H9 (cell line): ENCODE results near the gene PTPRN2. TPM values are rescaled to one million over a fixed set of nuclear protein-coding genes. Genes with fewer than 3 reads are reported as not detected.

Experiments used
- DNase-seq: peaks from one replicate; pipeline ENCODE4 v3.0.0-alpha.2; 2017
- H2AFZ ChIP-seq: one replicate; pipeline ENCODE4 v1.6.1; 2013; ENCODE audit warnings: mild to moderate bottlenecking, low read length, control low read depth, moderate library complexity
- H2AK5ac ChIP-seq: 2 replicates; pipeline ENCODE4 v1.6.1; 2013; ENCODE audit warnings: low read length, control low read depth, mixed read lengths; ENCODE audit not compliant: insufficient read length
- H2BK120ac ChIP-seq: one replicate; pipeline ENCODE4 v1.6.1; 2013; ENCODE audit warnings: low read depth, mild to moderate bottlenecking, low read length, control low read depth, inconsistent platforms; ENCODE audit not compliant: poor library complexity, severe bottlenecking
- H2BK12ac ChIP-seq: 2 replicates; pipeline ENCODE4 v1.6.1; 2013; ENCODE audit warnings: low read length, control low read depth, mixed read lengths, low read depth; ENCODE audit not compliant: insufficient read length
- H2BK15ac ChIP-seq: 2 replicates; pipeline ENCODE4 v1.6.1; 2013; ENCODE audit warnings: low read depth, low read length, control low read depth
- H2BK20ac ChIP-seq: one replicate; pipeline ENCODE4 v1.6.1; 2013; ENCODE audit warnings: low read depth, mild to moderate bottlenecking, low read length, control low read depth, inconsistent platforms; ENCODE audit not compliant: poor library complexity, severe bottlenecking
- H2BK5ac ChIP-seq: 2 replicates; pipeline ENCODE4 v1.6.1; 2013; ENCODE audit warnings: low read length, control low read depth, mixed read lengths; ENCODE audit not compliant: insufficient read length
- H3K14ac ChIP-seq: 2 replicates; pipeline ENCODE4 v1.6.1; 2013; ENCODE audit warnings: low read length, control low read depth; ENCODE audit not compliant: insufficient read depth
- H3K18ac ChIP-seq: 2 replicates; pipeline ENCODE4 v1.6.1; 2013; ENCODE audit warnings: low read depth, mild to moderate bottlenecking, mixed read lengths, low read length, control low read depth; ENCODE audit not compliant: insufficient read length
- H3K23ac ChIP-seq: 2 replicates; pipeline ENCODE4 v1.6.1; 2013; ENCODE audit warnings: low read length, control low read depth, mixed read lengths, low read depth; ENCODE audit not compliant: insufficient read length
- H3K23me2 ChIP-seq: 2 replicates; pipeline ENCODE4 v1.6.1; 2013; ENCODE audit warnings: low read depth, mild to moderate bottlenecking, mixed read lengths, low read length, control low read depth; ENCODE audit not compliant: insufficient read length, poor library complexity, severe bottlenecking
- H3K27ac ChIP-seq: 2 replicates; pipeline ENCODE4 v1.5.1; 2013; ENCODE audit warnings: low read length, control low read depth, mixed read lengths, low read depth; ENCODE audit not compliant: insufficient read length
- H3K27me3 ChIP-seq: 2 replicates; pipeline ENCODE4 v1.6.1; 2013; ENCODE audit warnings: low read length, control low read depth, inconsistent platforms; ENCODE audit not compliant: insufficient read depth
- H3K4ac ChIP-seq: 2 replicates; pipeline ENCODE4 v1.6.1; 2013; ENCODE audit warnings: low read depth, mild to moderate bottlenecking, control low read depth, inconsistent platforms, low read length, moderate library complexity
- H3K4me1 ChIP-seq: 2 replicates; pipeline ENCODE4 v1.6.1; 2013; ENCODE audit warnings: low read length, control low read depth, inconsistent platforms; ENCODE audit not compliant: insufficient read depth
- H3K4me2 ChIP-seq: 2 replicates; pipeline ENCODE4 v1.6.1; 2013; ENCODE audit warnings: low read length, control low read depth, mixed read lengths; ENCODE audit not compliant: insufficient read length, insufficient read depth
- H3K56ac ChIP-seq: 2 replicates; pipeline ENCODE4 v1.6.1; 2013; ENCODE audit warnings: low read depth, mild to moderate bottlenecking, mixed read lengths, low read length, control low read depth; ENCODE audit not compliant: insufficient read length
- H3K79me1 ChIP-seq: 2 replicates; pipeline ENCODE4 v1.6.1; 2013; ENCODE audit warnings: low read depth, mild to moderate bottlenecking, moderate library complexity, low read length, control low read depth, inconsistent platforms; ENCODE audit not compliant: insufficient read depth, poor library complexity, severe bottlenecking
- H3K79me2 ChIP-seq: 2 replicates; pipeline ENCODE4 v1.6.1; 2013; ENCODE audit warnings: low read length, control low read depth, inconsistent platforms; ENCODE audit not compliant: insufficient read depth
- H3K9ac ChIP-seq: 2 replicates; pipeline ENCODE4 v1.6.1; 2013; ENCODE audit warnings: low read length, control low read depth, mixed read lengths; ENCODE audit not compliant: insufficient read length; ENCODE audit errors: extremely low read depth
- H3K9me3 ChIP-seq: one replicate; pipeline ENCODE4 v1.6.1; 2013; ENCODE audit warnings: low read depth, low read length, inconsistent platforms; ENCODE audit not compliant: control insufficient read depth
- H3T11ph ChIP-seq: one replicate; pipeline ENCODE4 v1.6.1; 2013; ENCODE audit warnings: mild to moderate bottlenecking, low read length, control low read depth, inconsistent platforms
- H4K20me1 ChIP-seq: one replicate; pipeline ENCODE4 v1.6.1; 2013; ENCODE audit not compliant: control insufficient read depth, insufficient read length, insufficient read depth
- H4K5ac ChIP-seq: 2 replicates; pipeline ENCODE4 v1.6.1; 2013; ENCODE audit warnings: low read depth, mild to moderate bottlenecking, mixed read lengths, low read length, control low read depth; ENCODE audit not compliant: insufficient read length
- H4K8ac ChIP-seq: replicated peaks from 2 replicates; pipeline ENCODE4 v1.6.1; 2013; ENCODE audit warnings: low read length, control low read depth, mixed read lengths, low read depth; ENCODE audit not compliant: insufficient read length
- H4K91ac ChIP-seq: 2 replicates; pipeline ENCODE4 v1.6.1; 2013; ENCODE audit warnings: low read depth, mild to moderate bottlenecking, moderate library complexity, mixed read lengths, low read length, control low read depth; ENCODE audit not compliant: insufficient read length
- H3K27ac Mint-ChIP-seq, 3 experiments: 2 replicates in 2 of 3; 3 replicates in 1 of 3; pipeline ENCODE4 v1.8.0; 2020 to 2021; ENCODE audit warnings: mixed read lengths in 3 of 3, mild to moderate bottlenecking in 1 of 3, moderate library complexity in 1 of 3
- H3K27me3 Mint-ChIP-seq: 2 replicates; pipeline ENCODE4 v1.8.0; 2021; ENCODE audit warnings: low read depth, mild to moderate bottlenecking, moderate library complexity, mixed read lengths
- H3K36me3 Mint-ChIP-seq, 3 experiments: 2 replicates in 2 of 3; 3 replicates in 1 of 3; pipeline ENCODE4 v1.8.0; 2020 to 2021; ENCODE audit warnings: low read depth in 3 of 3, mixed read lengths in 3 of 3; ENCODE audit not compliant: insufficient read depth in 1 of 3
- H3K4me1 Mint-ChIP-seq, 2 experiments: 2 replicates each; pipeline ENCODE4 v1.8.0; 2020; ENCODE audit warnings: mixed read lengths in 2 of 2
- H3K4me3 Mint-ChIP-seq, 2 experiments: 2 replicates in 1 of 2; 3 replicates in 1 of 2; pipeline ENCODE4 v1.8.0; 2020 to 2021; ENCODE audit warnings: mild to moderate bottlenecking in 2 of 2, mixed read lengths in 2 of 2, moderate library complexity in 1 of 2
- H3K9me3 Mint-ChIP-seq, 2 experiments: 2 replicates in 1 of 2; 3 replicates in 1 of 2; pipeline ENCODE4 v1.8.0; 2020; ENCODE audit warnings: mild to moderate bottlenecking in 2 of 2, mixed read lengths in 2 of 2, moderate library complexity in 1 of 2
- WGBS: extraction: QIAGEN DNeasy Blood & Tissue Kit; methylation state at CpG from one replicate; pipeline ENCODE4 v1.1.7; 2013; ENCODE audit warnings: missing lambda C conversion rate, low lambda C conversion rate, mixed read lengths; ENCODE audit not compliant: insufficient read length; ENCODE audit errors: extremely low coverage; 5-methylcytosine and 5-hydroxymethylcytosine counted together
- total RNA-seq: library from RNA; stranded (reverse); gene quantifications from 2 replicates; pipeline ENCODE4 v1.2.1, GENCODE V29; 2021
- TF ChIP-seq, protein P1 (sequence below): fragments of 200-600 bp; sonication (generic); conservative IDR thresholded peaks from 3 replicates; pipeline ENCODE4 v1.8.0; 2021; ENCODE audit warnings: antibody characterized with exemption, mild to moderate bottlenecking

PTPRN2 gene
- total RNA-seq, 1 experiment from 2014 or later, result 5.2 TPM

DNA sequence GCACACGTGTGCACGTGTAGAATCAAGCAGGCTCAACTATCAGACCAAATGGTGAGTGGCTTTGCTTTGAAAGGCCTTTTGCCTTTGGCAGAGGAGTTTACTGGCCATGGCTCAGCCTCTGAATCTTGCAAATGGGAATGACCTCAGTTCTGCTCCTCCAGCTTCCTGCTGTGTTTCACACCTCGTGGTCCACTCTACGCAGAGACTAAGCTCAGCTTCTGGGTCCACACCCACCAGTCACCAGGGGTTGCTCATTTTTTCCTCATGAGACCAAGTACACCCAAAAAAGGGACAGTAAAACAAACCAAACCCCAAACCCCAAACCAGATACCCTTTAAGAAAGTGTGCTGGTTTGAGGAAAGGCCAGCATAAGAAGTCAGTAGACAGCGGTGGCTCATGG lies 1014.4 kb downstream of the PTPRN2 start:
- Mint-ChIP-seq H3K4me1 (peaks cover 12 to 15% of the 10 kb centered on the region in 2 experiments), H3K9me3 (no peaks in the 10 kb centered on the region), H3K27me3 (peaks cover 100% of the 10 kb centered on the region), H3K27ac (no peak overlapping the region), H3K36me3 (no peaks in the 10 kb centered on the region), H3K4me3 (no peak overlapping the region)
- DNase-seq, result no peak
- H2BK20ac ChIP-seq, result no peak overlapping the region
- no peak overlapping the region for H3T11ph ChIP-seq
- no peaks in the 10 kb centered on the region for H3K79me2 ChIP-seq
- H3K18ac ChIP-seq, result no peak overlapping the region
- H3K79me1 ChIP-seq, result no peaks in the 10 kb centered on the region
- H3K9me3 ChIP-seq, result no peaks in the 10 kb centered on the region
- H3K14ac ChIP-seq, result no peak overlapping the region
- TF ChIP-seq, protein P1, sequence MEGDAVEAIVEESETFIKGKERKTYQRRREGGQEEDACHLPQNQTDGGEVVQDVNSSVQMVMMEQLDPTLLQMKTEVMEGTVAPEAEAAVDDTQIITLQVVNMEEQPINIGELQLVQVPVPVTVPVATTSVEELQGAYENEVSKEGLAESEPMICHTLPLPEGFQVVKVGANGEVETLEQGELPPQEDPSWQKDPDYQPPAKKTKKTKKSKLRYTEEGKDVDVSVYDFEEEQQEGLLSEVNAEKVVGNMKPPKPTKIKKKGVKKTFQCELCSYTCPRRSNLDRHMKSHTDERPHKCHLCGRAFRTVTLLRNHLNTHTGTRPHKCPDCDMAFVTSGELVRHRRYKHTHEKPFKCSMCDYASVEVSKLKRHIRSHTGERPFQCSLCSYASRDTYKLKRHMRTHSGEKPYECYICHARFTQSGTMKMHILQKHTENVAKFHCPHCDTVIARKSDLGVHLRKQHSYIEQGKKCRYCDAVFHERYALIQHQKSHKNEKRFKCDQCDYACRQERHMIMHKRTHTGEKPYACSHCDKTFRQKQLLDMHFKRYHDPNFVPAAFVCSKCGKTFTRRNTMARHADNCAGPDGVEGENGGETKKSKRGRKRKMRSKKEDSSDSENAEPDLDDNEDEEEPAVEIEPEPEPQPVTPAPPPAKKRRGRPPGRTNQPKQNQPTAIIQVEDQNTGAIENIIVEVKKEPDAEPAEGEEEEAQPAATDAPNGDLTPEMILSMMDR, result no peak
- no peak overlapping the region for H2AFZ ChIP-seq
- H3K4ac ChIP-seq, result no peak overlapping the region
- H2BK15ac ChIP-seq, result no peak overlapping the region
- H2BK5ac ChIP-seq, result no peak overlapping the region
- no peak overlapping the region for H3K9ac ChIP-seq
- WGBS, result no CpG with 5 or more reads among the region's 5 CpGs
- no peak overlapping the region for H2BK12ac ChIP-seq
- H4K20me1 ChIP-seq, result no peaks in the 10 kb centered on the region
- H2BK120ac ChIP-seq, result no peak overlapping the region
- no peaks in the 10 kb centered on the region for H3K4me1 ChIP-seq
- H3K56ac ChIP-seq, result no peak overlapping the region
- no peak overlapping the region for H3K23ac ChIP-seq
- H3K4me2 ChIP-seq, result no peak overlapping the region
- H3K27me3 ChIP-seq, result no peaks in the 10 kb centered on the region
- H4K5ac ChIP-seq, result no peak overlapping the region
- no peaks in the 10 kb centered on the region for H3K23me2 ChIP-seq
- no peak overlapping the region for H4K8ac ChIP-seq
- H3K27ac ChIP-seq, result no peak overlapping the region
- H4K91ac ChIP-seq, result no peak overlapping the region
- H2AK5ac ChIP-seq, result no peak overlapping the region
